Endothelial cell of umbilical vein (primary cell): ENCODE data around the gene DUSP15. TPM values are rescaled to one million over a fixed set of nuclear protein-coding genes. Genes with fewer than 3 reads are reported as not detected.

Experiments
- BruUV-seq: library from RNA; stranded (reverse); fragments of 400-500 nt; replicated peaks from 2 replicates; lab custom pipeline; 2021; lab: Mats Ljungman, UMichigan
- CTCF ChIA-PET: fragments of 300-600, 350-600 bp; sonication (Branson Sonifier 250); formaldehyde crosslinking; loops from one replicate; lab custom pipeline; 2021; ENCODE audit warnings: antibody characterized with exemption, inconsistent platforms; lab: Charles Lee
- POLR2A ChIA-PET: fragments of 300-600, 350-600 bp; sonication (Branson Sonifier 250); formaldehyde crosslinking; loops from one replicate; lab custom pipeline; 2021; ENCODE audit warnings: antibody characterized with exemption, inconsistent platforms; lab: Charles Lee
- DNase-seq: peaks from one replicate; pipeline ENCODE4 v3.0.0-alpha.2; 2011; ENCODE audit warnings: low read depth, low spot score
- FAIRE-seq: peaks from 2 replicates; lab custom pipeline; 2011; peaks lifted over from hg19 to GRCh38; lab: Jason Lieb, UNC
- H2AFZ ChIP-seq: 2 replicates; pipeline ENCODE4 v1.6.0; 2012; ENCODE audit warnings: low read depth, low read length, control low read depth, inconsistent platforms
- H3K27ac ChIP-seq: 2 replicates; pipeline ENCODE4 v1.5.1; 2011; ENCODE audit warnings: low read depth, mild to moderate bottlenecking, control low read depth, low read length, moderate library complexity; ENCODE audit not compliant: insufficient read depth
- H3K27me3 ChIP-seq, 2 experiments: 2 replicates each; pipeline versions ENCODE4 v1.6.0 to v1.6.1; 2011; ENCODE audit warnings: low read length in 2 of 2, mixed read lengths in 1 of 2; ENCODE audit not compliant: control insufficient read depth in 2 of 2, insufficient read depth in 2 of 2
- H3K36me3 ChIP-seq, 2 experiments: 2 replicates in 1 of 2; 3 replicates in 1 of 2; pipeline ENCODE4 v1.5.1; 2011; ENCODE audit warnings: low read length in 2 of 2, mild to moderate bottlenecking in 1 of 2, moderate library complexity in 1 of 2; ENCODE audit not compliant: control insufficient read depth in 2 of 2, insufficient read depth in 2 of 2; ENCODE audit errors: extremely low read depth in 1 of 2
- H3K4me1 ChIP-seq: 3 replicates; pipeline ENCODE4 v1.5.1; 2011; ENCODE audit warnings: mild to moderate bottlenecking, low read length; ENCODE audit not compliant: control insufficient read depth, insufficient read depth; ENCODE audit errors: extremely low read depth
- H3K4me2 ChIP-seq: 2 replicates; pipeline ENCODE4 v1.6.1; 2011; ENCODE audit warnings: low read length, control low read depth, mixed read lengths; ENCODE audit not compliant: insufficient read depth
- H3K4me3 ChIP-seq, 3 experiments: fragments of 200-600 bp in 1 of 3; sonication (generic), shearing (Covaris generic) in 1 of 3; replicated peaks in 1 of 3; 2 replicates each; pipeline ENCODE4 v1.5.1; 2011 to 2016; ENCODE audit warnings: control low read depth in 3 of 3, low read length in 3 of 3, mild to moderate bottlenecking in 2 of 3, inconsistent platforms in 1 of 3, low read depth in 1 of 3, moderate library complexity in 1 of 3; ENCODE audit not compliant: insufficient read depth in 1 of 3
- H3K79me2 ChIP-seq: 2 replicates; pipeline ENCODE4 v1.6.0; 2012; ENCODE audit warnings: low read length, inconsistent platforms; ENCODE audit not compliant: control insufficient read depth, insufficient read depth
- H3K9ac ChIP-seq: replicated peaks from 2 replicates; pipeline ENCODE3; 2011; ENCODE audit warnings: low read length, control low read depth; ENCODE audit not compliant: insufficient read depth; ENCODE audit errors: extremely low read depth
- H3K9me1 ChIP-seq: replicated peaks from 3 replicates; pipeline ENCODE4 v1.6.0; 2011; ENCODE audit warnings: mild to moderate bottlenecking, low read length; ENCODE audit not compliant: control insufficient read depth, insufficient read depth; ENCODE audit errors: extremely low read depth
- H3K9me3 ChIP-seq: replicated peaks from 2 replicates; pipeline ENCODE4 v1.5.1; 2012; ENCODE audit warnings: low read length, inconsistent platforms; ENCODE audit not compliant: control insufficient read depth, insufficient read depth
- H4K20me1 ChIP-seq: replicated peaks from 2 replicates; pipeline ENCODE3; 2011; ENCODE audit warnings: mild to moderate bottlenecking, low read length; ENCODE audit not compliant: control insufficient read depth, insufficient read depth; ENCODE audit errors: extremely low read depth
- EZH2 ChIP-seq: IDR thresholded peaks from 2 replicates; pipeline ENCODE4 v1.6.1; 2012; ENCODE audit warnings: borderline replicate concordance, low read depth, mild to moderate bottlenecking, moderate library complexity, low read length, inconsistent platforms; ENCODE audit not compliant: severe bottlenecking
- FOS ChIP-seq: IDR thresholded peaks from 2 replicates; pipeline ENCODE4 v1.6.1; 2011; ENCODE audit warnings: mild to moderate bottlenecking, low read length, moderate library complexity, borderline replicate concordance; ENCODE audit not compliant: insufficient read depth
- GATA2 ChIP-seq: IDR thresholded peaks from 2 replicates; pipeline ENCODE4 v1.7.0; 2011; ENCODE audit warnings: low read depth, mild to moderate bottlenecking, moderate library complexity, mixed read lengths, low read length; ENCODE audit not compliant: insufficient read length, insufficient read depth
- JUN ChIP-seq: IDR thresholded peaks from 2 replicates; pipeline ENCODE4 v1.6.1; 2011; ENCODE audit warnings: borderline replicate concordance, low read depth; ENCODE audit not compliant: insufficient read length, insufficient read depth
- MAX ChIP-seq: IDR thresholded peaks from 2 replicates; pipeline ENCODE4 v1.6.1; 2011; ENCODE audit not compliant: insufficient read depth, insufficient read length
- MYC ChIP-seq: IDR thresholded peaks from one replicate; pipeline ENCODE4 v1.6.1; 2011; ENCODE audit warnings: mild to moderate bottlenecking, low read depth, low read length
- POLR2A ChIP-seq: IDR thresholded peaks from 2 replicates; pipeline ENCODE4 v1.6.1; 2012; ENCODE audit warnings: low read depth, mild to moderate bottlenecking, control low read depth, low read length
- POLR2AphosphoS5 ChIP-seq: IDR thresholded peaks from 2 replicates; pipeline ENCODE4 v1.6.1; 2012; ENCODE audit warnings: low read depth, mild to moderate bottlenecking, control low read depth, low read length, moderate library complexity; ENCODE audit not compliant: insufficient read depth
- dilution Hi-C: fragments of 300-500 bp; cut with MboI; formaldehyde crosslinking; loops from one replicate; pipeline ENCODE4 v1.15.0; 2019; ENCODE audit warnings: low sequenced_read_pairs; ENCODE audit not compliant: extremely low pct_ligation_motif_present
- intact Hi-C: fragments of 100-400 bp; cut with micrococcal nuclease; formaldehyde crosslinking; loops from one replicate; pipeline ENCODE4 v1.10.0; 2022
- polyA plus RNA-seq, 4 experiments: library from polyadenylated mRNA; depleted of rRNA in 3 of 4; stranded (reverse) in 3 of 4; unstranded in 1 of 4; fragments of >200 nt; gene quantifications; 2 replicates each; pipeline versions ENCODE4 v1.2.1 to v1.2.3, GENCODE V29; 2011 to 2012; ENCODE audit warnings: missing spikeins in 1 of 4
- total RNA-seq: library from RNA; stranded (reverse); gene quantifications from 2 replicates; pipeline ENCODE4 v1.2.3, GENCODE V29; 2021
- TF ChIP-seq, protein P1 (sequence below), 2 donors: IDR thresholded peaks; 1 replicate in 1 of 2; 2 replicates in 1 of 2; pipeline ENCODE4 v1.5.1; 2011; ENCODE audit warnings: low read length in 2 of 2, mild to moderate bottlenecking in 2 of 2, moderate library complexity in 2 of 2, control low read depth in 1 of 2, inconsistent platforms in 1 of 2, low read depth in 1 of 2; ENCODE audit not compliant: insufficient read depth in 1 of 2; ENCODE audit errors: extremely low read depth in 1 of 2

The DUSP15 gene
- total and polyA plus RNA-seq, 2 donors (not counting 3 experiments of a cell fraction or from before 2014, with no cell fraction given) = 0.33 TPM; not detected in 1

- peaks cover 0 to 2% of the 10 kb centered on the region in 2 experiments for H3K27me3 ChIP-seq
- H2AFZ ChIP-seq = no peak overlapping the region
- H3K4me3 ChIP-seq = no peak overlapping the region
- no peak overlapping the region for H3K27ac ChIP-seq
- H3K79me2 ChIP-seq = no peaks in the 10 kb centered on the region
- POLR2A ChIA-PET = no interaction called here
- no peaks in the 10 kb centered on the region for H3K9me3 ChIP-seq
- H4K20me1 ChIP-seq = no peaks in the 10 kb centered on the region
- H3K4me1 ChIP-seq = no peaks in the 10 kb centered on the region
- no peak for TF ChIP-seq FOS
- TF ChIP-seq, protein P1, sequence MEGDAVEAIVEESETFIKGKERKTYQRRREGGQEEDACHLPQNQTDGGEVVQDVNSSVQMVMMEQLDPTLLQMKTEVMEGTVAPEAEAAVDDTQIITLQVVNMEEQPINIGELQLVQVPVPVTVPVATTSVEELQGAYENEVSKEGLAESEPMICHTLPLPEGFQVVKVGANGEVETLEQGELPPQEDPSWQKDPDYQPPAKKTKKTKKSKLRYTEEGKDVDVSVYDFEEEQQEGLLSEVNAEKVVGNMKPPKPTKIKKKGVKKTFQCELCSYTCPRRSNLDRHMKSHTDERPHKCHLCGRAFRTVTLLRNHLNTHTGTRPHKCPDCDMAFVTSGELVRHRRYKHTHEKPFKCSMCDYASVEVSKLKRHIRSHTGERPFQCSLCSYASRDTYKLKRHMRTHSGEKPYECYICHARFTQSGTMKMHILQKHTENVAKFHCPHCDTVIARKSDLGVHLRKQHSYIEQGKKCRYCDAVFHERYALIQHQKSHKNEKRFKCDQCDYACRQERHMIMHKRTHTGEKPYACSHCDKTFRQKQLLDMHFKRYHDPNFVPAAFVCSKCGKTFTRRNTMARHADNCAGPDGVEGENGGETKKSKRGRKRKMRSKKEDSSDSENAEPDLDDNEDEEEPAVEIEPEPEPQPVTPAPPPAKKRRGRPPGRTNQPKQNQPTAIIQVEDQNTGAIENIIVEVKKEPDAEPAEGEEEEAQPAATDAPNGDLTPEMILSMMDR (IDR thresholded peaks at IDR 0.05; ENCODE audit: extremely low read depth in 1 of 2, insufficient read depth in 1 of 2, low read depth in 1 of 2, low read length in 2 of 2) = no peak
- TF ChIP-seq MYC = no peak
- no peak for TF ChIP-seq EZH2
- TF ChIP-seq JUN = no peak
- TF ChIP-seq POLR2AphosphoS5 = no peak
- TF ChIP-seq POLR2A = no peak
- no peak for TF ChIP-seq MAX
- TF ChIP-seq GATA2 = no peak
- H3K9me1 ChIP-seq = no peaks in the 10 kb centered on the region
- FAIRE-seq (no peak), DNase-seq (no peak)
- no peak overlapping the region for H3K9ac ChIP-seq
- H3K4me2 ChIP-seq = no peak overlapping the region
- dilution Hi-C loops = no loop called here
- intact Hi-C loops = no loop called here
- BruUV-seq = no TSS peak
- CTCF ChIA-PET = interaction anchor here (0.6 to 1.5 kb wide), 2 partner anchors 29 to 124 kb away, joined by 3 to 4 read pairs; no protein-coding TSS in a partner anchor
- no peaks in the 10 kb centered on the region for H3K36me3 ChIP-seq
Observed at GRCh38 chr20:31908424-31908823, 38.1 kb upstream of the DUSP15 start.
